Stimulated activated CD8-positive, alpha-beta memory T cell treated with anti-CD3 and anti-CD28 coated beads, Interleukin-12 subunit alpha, Interleukin-12 subunit beta, amount 100 ng/mL, for 4 hours (primary cell): Measurements from ENCODE around the gene PLA2G2D.
"Not testable (repeated sequence)": the region's sequence is repeated elsewhere in the genome, so short reads cannot be mapped to it uniquely, and the experiment has no call there.

Experiments used
- DNase-seq: peaks from one replicate; pipeline ENCODE4 v3.0.0-alpha.2; 2020; ENCODE audit warnings: low read depth

Gene PLA2G2D

GRCh38 chr1:20142001-20142710 lies 22.8 kb upstream of the PLA2G2D start:
- DNase-seq, result no peak

DNA sequence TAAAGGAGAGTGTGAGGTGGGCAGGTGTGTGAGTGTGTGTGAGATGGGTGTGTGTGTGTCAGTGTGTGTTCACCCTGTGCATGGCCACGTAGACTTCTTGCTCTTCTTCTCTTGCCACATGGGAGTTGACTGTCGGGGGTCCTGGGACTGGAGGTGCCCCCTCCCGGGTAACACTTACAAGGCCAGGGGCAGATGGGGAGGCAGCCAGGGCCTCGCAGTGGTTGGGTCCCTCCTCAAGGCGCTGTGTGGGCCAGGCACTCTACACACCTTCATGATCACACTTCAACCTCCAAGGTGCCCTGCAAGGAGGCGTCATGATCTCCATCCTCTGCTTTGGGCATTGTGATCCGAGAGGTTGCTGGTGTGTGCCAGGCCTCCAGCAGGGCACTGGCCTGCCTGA lies 22.1 kb upstream of the PLA2G2D start:
- DNase-seq, result no peak

DNA sequence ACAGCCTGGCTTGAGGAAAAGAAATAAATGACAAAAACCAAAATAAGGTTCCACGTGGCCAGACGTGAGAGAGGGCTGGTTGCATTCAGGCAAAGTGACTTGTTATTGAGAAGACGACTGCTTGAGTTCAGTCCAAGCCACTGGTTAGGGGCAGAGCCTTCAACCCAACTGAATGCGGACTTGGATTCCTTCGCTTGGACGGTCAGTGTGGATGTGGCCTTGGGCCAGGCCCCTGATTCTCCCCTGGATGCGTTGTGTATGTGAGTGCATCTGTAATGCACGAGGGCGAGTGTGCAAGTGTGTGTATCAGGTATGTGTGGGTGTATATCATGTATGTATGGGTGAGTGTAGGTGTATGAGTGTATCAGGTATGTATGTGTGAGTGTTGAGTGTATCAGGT lies 21.7 kb upstream of the PLA2G2D start:
- no peak for DNase-seq

DNA sequence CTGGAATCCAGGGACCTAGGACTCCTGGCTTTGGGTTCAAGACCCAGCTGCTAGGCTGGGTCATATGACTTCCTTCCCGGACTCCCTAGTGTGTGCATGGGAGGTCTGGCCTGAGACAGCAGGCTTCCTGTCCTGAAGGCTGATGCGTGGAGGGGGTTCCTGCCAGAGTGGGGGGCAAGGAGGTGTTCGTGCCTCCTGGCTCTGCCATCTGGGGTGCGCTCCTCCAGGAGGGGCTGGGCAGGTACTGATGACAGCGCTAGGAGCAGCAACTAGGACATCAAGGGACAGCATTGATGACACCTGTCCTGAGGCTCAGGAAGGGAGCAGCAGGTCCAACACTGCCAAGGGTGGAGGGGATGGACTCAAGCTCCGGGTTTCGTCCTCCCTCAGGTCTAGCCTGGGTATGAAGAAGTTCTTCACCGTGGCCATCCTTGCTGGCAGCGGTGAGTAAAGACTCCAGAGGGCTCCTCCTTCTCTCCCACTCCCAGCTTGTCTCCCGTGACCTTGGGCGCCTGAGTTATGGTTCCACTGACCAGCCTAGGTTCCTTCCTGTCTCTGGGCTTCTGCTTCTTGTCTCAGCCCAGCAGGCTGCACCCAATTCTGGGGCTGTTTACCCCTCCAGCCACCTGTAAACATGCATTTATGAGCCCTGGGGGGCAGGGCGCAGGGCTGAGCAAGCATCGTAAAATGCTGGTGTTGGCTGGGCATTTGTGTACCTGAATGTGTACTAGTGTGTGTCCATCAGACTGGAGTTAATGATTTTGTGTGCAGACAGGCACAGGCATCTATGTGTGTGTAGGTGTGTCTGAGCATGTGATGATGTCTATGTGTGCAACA lies 20.7 kb upstream of the PLA2G2D start:
- DNase-seq, result no peak

DNA sequence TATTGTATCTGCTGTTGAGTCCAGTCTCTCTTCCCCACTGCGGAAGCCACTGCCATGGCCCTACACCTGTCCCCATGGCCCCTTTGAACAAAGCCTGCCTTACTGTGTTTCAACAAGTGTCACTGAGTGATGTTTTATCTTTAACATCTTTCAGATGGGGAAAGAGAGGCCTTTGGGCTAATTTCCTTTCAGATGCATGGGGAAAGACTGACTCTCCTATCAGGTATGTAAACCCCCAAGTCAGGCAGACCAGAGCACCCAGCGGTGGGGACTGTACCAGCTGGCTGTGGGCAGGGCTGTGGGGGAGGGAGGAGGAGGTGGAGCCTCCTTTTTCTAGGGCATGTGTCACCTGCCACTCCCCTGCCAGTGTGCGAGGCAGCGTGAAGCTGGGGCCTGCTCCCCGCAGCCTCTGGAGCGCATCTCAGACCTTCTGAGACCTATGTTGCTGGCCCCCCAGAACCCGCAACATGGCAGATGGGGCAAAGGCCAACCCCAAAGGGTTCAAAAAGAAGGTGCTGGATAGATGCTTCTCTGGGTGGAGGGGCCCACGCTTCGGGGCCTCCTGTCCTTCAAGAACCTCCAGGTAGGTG lies 19.7 kb upstream of the PLA2G2D start, which contains the start of gene PLA2G2F:
Gene PLA2G2F (plus strand): TSS at position 363 of the 590 bp plus-strand sequence. CDS start 105 bp downstream, at position 468.
- DNase-seq, result no peak

DNA sequence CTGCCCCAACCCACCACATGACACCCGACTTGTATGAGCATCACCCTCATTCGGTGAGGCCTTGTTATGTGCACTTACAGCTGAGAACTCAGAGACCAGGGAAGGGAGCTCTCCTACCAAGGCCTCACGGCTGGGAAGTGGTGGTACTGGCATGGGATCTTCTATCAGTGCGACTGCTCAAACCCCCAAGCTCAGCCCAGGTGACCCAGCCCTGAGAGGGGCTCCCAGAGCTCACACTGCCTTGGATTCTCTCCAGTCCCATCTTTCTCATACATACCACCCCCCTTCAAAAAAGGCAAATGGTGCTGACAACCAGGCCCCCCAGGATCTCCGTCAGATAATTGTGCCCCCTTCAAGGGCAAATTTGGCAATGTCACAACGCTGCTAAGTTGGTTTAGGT lies 19.0 kb upstream of the PLA2G2D start:
- DNase-seq, result no peak

GRCh38 chr1:20137604-20138003 lies 18.3 kb upstream of the PLA2G2D start:
- DNase-seq, result no peak

GRCh38 chr1:20137055-20137454 lies 17.7 kb upstream of the PLA2G2D start:
- DNase-seq, result no peak

- DNase-seq, result no peak
Observed at GRCh38 chr1:20136249-20136648, 16.9 kb upstream of the PLA2G2D start.

DNA sequence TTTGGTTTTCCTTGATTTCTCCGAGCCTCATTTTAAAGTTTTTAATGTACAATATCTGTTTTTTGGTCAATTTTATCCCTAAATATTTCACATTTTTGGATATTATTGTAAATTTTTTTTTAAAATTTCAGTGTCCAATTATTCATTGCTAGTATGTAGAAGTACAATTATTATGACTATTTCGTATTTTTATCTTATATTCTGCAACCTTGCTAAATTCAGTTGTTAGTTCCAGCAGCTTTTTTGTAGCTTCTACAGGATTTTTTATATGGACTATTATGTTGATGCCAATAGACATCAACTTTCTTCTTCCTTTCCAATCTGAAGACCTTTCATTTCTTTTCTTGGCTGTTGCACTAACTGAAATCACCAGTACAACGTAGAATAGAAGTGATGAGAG lies 15.7 kb upstream of the PLA2G2D start:
- no peak for DNase-seq

DNA sequence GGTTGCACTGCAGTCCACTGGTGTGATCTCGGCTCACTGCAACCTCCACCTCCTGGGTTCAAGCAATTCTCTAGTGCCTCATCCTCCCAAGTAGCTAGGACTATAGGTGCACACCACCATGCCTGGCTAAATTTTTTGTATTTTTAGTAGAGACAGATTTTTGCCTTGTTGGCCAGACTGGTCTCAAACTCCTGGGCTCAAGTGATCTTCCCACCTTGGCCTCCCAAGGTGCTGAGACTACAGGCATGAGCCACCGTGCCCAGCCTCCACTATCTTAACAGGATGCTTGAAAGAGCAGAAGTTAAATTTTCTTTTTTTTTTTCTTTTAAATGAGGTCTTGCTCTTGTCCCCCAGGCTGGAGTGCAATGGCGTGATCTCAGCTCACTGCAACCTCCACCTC lies 11.2 kb upstream of the PLA2G2D start:
- not testable (repeated sequence) for DNase-seq

- no peak for DNase-seq
Observed at GRCh38 chr1:20126806-20127440, 7.6 kb upstream of the PLA2G2D start.

- no peak for DNase-seq
Observed at GRCh38 chr1:20126041-20126805, 6.9 kb upstream of the PLA2G2D start.

GRCh38 chr1:20125100-20125499 lies 5.8 kb upstream of the PLA2G2D start:
- no peak for DNase-seq

DNA sequence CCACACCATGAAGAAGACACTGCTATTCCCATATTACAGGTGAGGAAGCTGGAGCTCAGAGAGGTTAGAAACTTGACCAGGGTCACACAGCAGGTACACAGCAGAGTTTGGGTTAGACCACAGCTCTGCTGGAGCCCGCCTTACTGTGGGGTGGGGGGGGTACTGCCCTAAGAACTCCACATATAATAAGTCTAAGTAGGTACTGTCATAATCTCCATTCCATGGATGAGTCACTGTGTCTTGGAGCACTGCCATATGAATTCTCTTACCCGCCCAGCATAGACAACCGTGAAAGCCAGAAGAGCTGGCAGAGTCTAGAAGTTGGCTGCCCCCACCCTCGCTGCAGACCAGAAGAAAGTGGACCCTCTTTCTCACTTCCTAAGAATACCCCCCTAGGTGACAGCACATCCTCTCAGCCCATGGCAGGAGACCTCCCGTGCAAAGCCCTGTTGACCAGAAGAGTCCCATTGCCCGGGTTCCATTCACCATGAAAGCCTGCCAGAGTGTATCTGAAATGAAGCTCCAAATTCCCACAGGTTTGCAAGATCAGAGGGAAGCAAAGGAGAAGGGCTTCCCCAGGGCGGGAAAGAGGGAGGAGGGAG lies 5.2 kb upstream of the PLA2G2D start:
- DNase-seq, result no peak

- DNase-seq, result no peak
Observed at GRCh38 chr1:20123722-20124455, 4.6 kb upstream of the PLA2G2D start.

- DNase-seq, result no peak
Observed at GRCh38 chr1:20120796-20121195, 1.5 kb upstream of the PLA2G2D start.

DNA sequence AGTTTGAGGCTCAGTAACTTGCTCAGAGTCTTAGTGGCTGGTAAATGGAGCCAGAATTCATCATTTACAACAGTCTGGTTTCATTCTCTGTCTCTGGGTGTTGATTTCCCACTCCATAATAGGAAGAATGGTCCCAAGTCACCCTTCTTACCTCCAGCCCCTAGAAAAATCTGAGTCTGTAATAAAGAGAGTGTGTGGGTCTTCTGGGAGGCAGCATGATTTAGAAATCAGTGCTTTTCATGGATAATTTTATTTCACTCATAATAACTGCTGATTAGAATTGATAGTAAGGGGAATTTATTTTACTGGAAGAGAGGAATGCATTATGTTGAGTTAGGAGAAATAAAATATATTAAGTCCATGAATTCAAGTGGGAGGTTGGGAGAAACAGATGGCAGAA lies 2.1 kb downstream of the PLA2G2D start:
- no peak for DNase-seq

GRCh38 chr1:20115916-20116315 lies 3.4 kb downstream of the PLA2G2D start:
- no peak for DNase-seq

DNA sequence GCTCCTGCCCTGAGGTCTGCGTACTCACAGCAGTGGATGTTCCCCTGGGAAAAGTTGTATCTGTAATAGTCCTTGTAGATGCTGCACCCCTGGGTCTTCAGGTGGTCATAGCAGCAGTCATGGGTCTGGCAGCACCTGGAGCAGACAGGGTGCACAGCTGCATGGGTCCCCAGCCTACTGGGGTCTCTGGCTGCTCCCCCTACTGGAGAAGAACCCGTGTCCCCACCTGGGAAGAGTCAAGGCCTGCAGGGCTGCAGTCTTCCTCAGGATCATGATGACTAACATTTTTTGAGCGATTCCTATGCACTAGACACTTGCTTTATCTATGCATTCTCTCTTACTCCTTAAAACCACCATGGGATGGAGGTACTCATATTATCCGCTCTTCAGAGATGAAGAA lies 3.9 kb downstream of the PLA2G2D start:
- no peak for DNase-seq
